Thymus (tissue), 14 donors: ENCODE results near the gene HPSE. TPM values are rescaled to one million over a fixed set of nuclear protein-coding genes. Genes with fewer than 3 reads are reported as not detected.
A peak's percentile ranks its signal among the peaks of the same experiment; 100 is the strongest.

Experiments
- DNase-seq, 9 donors: peaks; one replicate each; pipeline ENCODE4 v3.0.0-alpha.2; 2013; ENCODE audit warnings: low spot score in 9 of 9, low read depth in 6 of 9, missing footprints in 1 of 9
- H3K27ac ChIP-seq, 2 donors: one replicate each; pipeline ENCODE4 v1.5.1; 2013; ENCODE audit warnings: control low read depth in 1 of 2, low read depth in 1 of 2, low read length in 1 of 2, mild to moderate bottlenecking in 1 of 2, moderate library complexity in 1 of 2
- H3K27me3 ChIP-seq, 2 donors: one replicate each; pipeline ENCODE4 v1.5.1; 2013; ENCODE audit warnings: low read length in 1 of 2; ENCODE audit not compliant: control insufficient read depth in 2 of 2, insufficient read depth in 1 of 2
- H3K36me3 ChIP-seq, 2 donors: one replicate each; pipeline ENCODE4 v1.5.1; 2013; ENCODE audit warnings: low read length in 1 of 2, mild to moderate bottlenecking in 1 of 2, moderate library complexity in 1 of 2; ENCODE audit not compliant: control insufficient read depth in 2 of 2, insufficient read depth in 2 of 2
- H3K4me1 ChIP-seq, 2 donors: one replicate each; pipeline ENCODE4 v1.5.1; 2013; ENCODE audit warnings: low read length in 2 of 2; ENCODE audit not compliant: control insufficient read depth in 2 of 2, insufficient read depth in 2 of 2
- H3K4me3 ChIP-seq, 2 donors: one replicate each; pipeline ENCODE4 v1.5.1; 2013; ENCODE audit warnings: low read length in 2 of 2, control low read depth in 1 of 2, mild to moderate bottlenecking in 1 of 2
- H3K9me3 ChIP-seq, 2 donors: one replicate each; pipeline ENCODE4 v1.5.1; 2013; ENCODE audit warnings: low read length in 1 of 2, mild to moderate bottlenecking in 1 of 2; ENCODE audit not compliant: control insufficient read depth in 2 of 2, insufficient read depth in 1 of 2
- WGBS: extraction: QIAGEN DNeasy Blood & Tissue Kit; methylation state at CpG from one replicate; pipeline ENCODE4 v1.1.7; 2013; 5-methylcytosine and 5-hydroxymethylcytosine counted together
- long read RNA-seq, 10 donors: transcript quantifications; one replicate each; lab custom pipeline, GENCODE V29; 2026
- polyA plus RNA-seq: library from polyadenylated mRNA; stranded (reverse); fragments of 200-250 nt; gene quantifications from one replicate; pipeline ENCODE4 v1.2.3, GENCODE V29; 2013
- total RNA-seq: library from RNA; stranded (reverse); fragments of 120-200 nt; gene quantifications from one replicate; pipeline ENCODE4 v1.2.4, GENCODE V29; 2013
- donor health status: healthy.

The HPSE gene
- total RNA-seq (1.7 TPM), polyA plus RNA-seq (4.3 TPM)
- long read RNA-seq, donor 1, result 0 reads
- long read RNA-seq, donor 2, result 0 reads
- long read RNA-seq, donor 3, result 0 reads
- long read RNA-seq, donor 4, full-length matches to known transcripts, result 1 of 1 reads
- long read RNA-seq, donor 4, partial matches to known transcripts, result 0 of 1 reads
- long read RNA-seq, donor 4, other reads (novel, unspliced or antisense), result 0 of 1 reads
- long read RNA-seq, donor 5, full-length matches to known transcripts, result 1 of 1 reads
- long read RNA-seq, donor 5, partial matches to known transcripts, result 0 of 1 reads
- long read RNA-seq, donor 5, other reads (novel, unspliced or antisense), result 0 of 1 reads
- long read RNA-seq, donor 6, full-length matches to known transcripts, result 1 of 1 reads
- long read RNA-seq, donor 6, partial matches to known transcripts, result 0 of 1 reads
- long read RNA-seq, donor 6, other reads (novel, unspliced or antisense), result 0 of 1 reads
- long read RNA-seq, donor 7, result 0 reads
- long read RNA-seq, donor 8, partial matches to known transcripts, result 0 of 1 reads
- long read RNA-seq, donor 8, other reads (novel, unspliced or antisense), result 0 of 1 reads
- long read RNA-seq, donor 9, result 0 reads
- long read RNA-seq, donor 10, full-length matches to known transcripts, result 3 of 3 reads
- long read RNA-seq, donor 10, partial matches to known transcripts, result 0 of 3 reads
- long read RNA-seq, donor 10, other reads (novel, unspliced or antisense), result 0 of 3 reads

- WGBS, result under 1% methylated on average over 62 of the region's 63 CpGs
- H3K27ac ChIP-seq, result no peak within 1 kb of the TSS
- no peaks in the 10 kb centered on the region for H3K36me3 ChIP-seq
- H3K27me3 ChIP-seq, result peaks cover 46 to 84% of the 10 kb centered on the region in 2 donors
- peaks cover 4 to 12% of the 10 kb centered on the region in 2 donors for H3K4me1 ChIP-seq
- H3K9me3 ChIP-seq, result peaks cover 6 to 13% of the 10 kb centered on the region in 2 donors
- peak within 1 kb of the TSS; percentile 30 to 44 for H3K4me3 ChIP-seq
- peak in 7 of 9 donors; percentile 38 to 78 (median 49) for DNase-seq
These were observed at the start of gene HPSE for GRCh38 chr4:83334425-83335241. HPSE (minus strand) TSS chr4:83334848; CDS start chr4:83334782, 66 bp downstream.

GRCh38 chr4:83382850-83383249, 48.2 kb upstream of the HPSE start:
- H3K27me3 ChIP-seq, result no peaks in the 10 kb centered on the region
- no peak overlapping the region for H3K4me3 ChIP-seq
- peaks cover 6 to 13% of the 10 kb centered on the region in 2 donors for H3K9me3 ChIP-seq
- H3K27ac ChIP-seq, result no peak overlapping the region
- peaks cover 0 to 3% of the 10 kb centered on the region in 2 donors for H3K36me3 ChIP-seq
- WGBS, result 94% methylated on average over 2 of the region's 2 CpGs
- H3K4me1 ChIP-seq, result no peaks in the 10 kb centered on the region
- DNase-seq, result no peak

- H3K27ac ChIP-seq, result no peak overlapping the region
- no peaks in the 10 kb centered on the region for H3K27me3 ChIP-seq
- no peak overlapping the region for H3K4me3 ChIP-seq
- no peaks in the 10 kb centered on the region for H3K4me1 ChIP-seq
- H3K9me3 ChIP-seq, result peaks cover 7 to 14% of the 10 kb centered on the region in 2 donors
- WGBS, result 94% methylated on average over 4 of the region's 4 CpGs
- peaks cover 0 to 3% of the 10 kb centered on the region in 2 donors for H3K36me3 ChIP-seq
- no peak for DNase-seq
These were observed 46.5 kb upstream of the HPSE start for GRCh38 chr4:83381173-83381572.

GRCh38 chr4:83378419-83378818, 43.8 kb upstream of the HPSE start:
- WGBS, result 96% methylated on average over 5 of the region's 5 CpGs
- no peak overlapping the region for H3K27ac ChIP-seq
- H3K27me3 ChIP-seq, result no peaks in the 10 kb centered on the region
- no peaks in the 10 kb centered on the region for H3K4me1 ChIP-seq
- DNase-seq, result peak in 7 of 9 donors; percentile 9 to 61 (median 22)
- H3K36me3 ChIP-seq, result peaks cover 0 to 3% of the 10 kb centered on the region in 2 donors
- H3K9me3 ChIP-seq, result peaks cover 7 to 14% of the 10 kb centered on the region in 2 donors
- no peak overlapping the region for H3K4me3 ChIP-seq

GRCh38 chr4:83372931-83373330, 38.3 kb upstream of the HPSE start:
- H3K27ac ChIP-seq, result no peak overlapping the region
- WGBS, result 88% methylated on average over 1 of the region's 1 CpG
- no peaks in the 10 kb centered on the region for H3K36me3 ChIP-seq
- H3K9me3 ChIP-seq, result peaks cover 2% of the 10 kb centered on the region in 2 donors
- no peak for DNase-seq
- H3K4me1 ChIP-seq, result no peaks in the 10 kb centered on the region
- no peak overlapping the region for H3K4me3 ChIP-seq
- peaks cover 0 to 3% of the 10 kb centered on the region in 2 donors for H3K27me3 ChIP-seq

GRCh38 chr4:83371936-83372335, 37.3 kb upstream of the HPSE start:
- 93% methylated on average over 1 of the region's 1 CpG for WGBS
- Histone ChIP-seq H3K9me3 (no peaks in the 10 kb centered on the region), H3K36me3 (no peaks in the 10 kb centered on the region), H3K4me1 (no peaks in the 10 kb centered on the region), H3K27me3 (peaks cover 0 to 3% of the 10 kb centered on the region in 2 donors), H3K27ac (no peak overlapping the region), H3K4me3 (no peak overlapping the region)
- DNase-seq, result no peak

- Histone ChIP-seq H3K4me1 (no peaks in the 10 kb centered on the region), H3K27ac (no peak overlapping the region), H3K27me3 (peaks cover 0 to 3% of the 10 kb centered on the region in 2 donors), H3K36me3 (no peaks in the 10 kb centered on the region), H3K4me3 (no peak overlapping the region), H3K9me3 (no peaks in the 10 kb centered on the region)
- over 99% methylated on average over 5 of the region's 5 CpGs for WGBS
- no peak for DNase-seq
These were observed 36.6 kb upstream of the HPSE start for GRCh38 chr4:83371235-83371634.

GRCh38 chr4:83370640-83370906, 35.9 kb upstream of the HPSE start:
- no peak overlapping the region for H3K27ac ChIP-seq
- 44% methylated on average over 1 of the region's 1 CpG for WGBS

More at GRCh38 chr4:83370640-83370906, 35.9 kb upstream of the HPSE start:
- no peak for DNase-seq
- H3K4me1 ChIP-seq, result no peaks in the 10 kb centered on the region
- no peaks in the 10 kb centered on the region for H3K9me3 ChIP-seq
- H3K4me3 ChIP-seq, result no peak overlapping the region
- peaks cover 0 to 3% of the 10 kb centered on the region in 2 donors for H3K27me3 ChIP-seq
- no peaks in the 10 kb centered on the region for H3K36me3 ChIP-seq
